Measurements from ENCODE around the gene RPS27. TPM values are rescaled to one million over a fixed set of nuclear protein-coding genes. Genes with fewer than 3 reads are reported as not detected.

The RPS27 gene
- total and polyA plus RNA-seq, 10 of the 15 experiments (the other 5 are each of a cell fraction or from before 2014, with no cell fraction given), result 2,708 to 14,234 (median 8,874) TPM

DNA sequence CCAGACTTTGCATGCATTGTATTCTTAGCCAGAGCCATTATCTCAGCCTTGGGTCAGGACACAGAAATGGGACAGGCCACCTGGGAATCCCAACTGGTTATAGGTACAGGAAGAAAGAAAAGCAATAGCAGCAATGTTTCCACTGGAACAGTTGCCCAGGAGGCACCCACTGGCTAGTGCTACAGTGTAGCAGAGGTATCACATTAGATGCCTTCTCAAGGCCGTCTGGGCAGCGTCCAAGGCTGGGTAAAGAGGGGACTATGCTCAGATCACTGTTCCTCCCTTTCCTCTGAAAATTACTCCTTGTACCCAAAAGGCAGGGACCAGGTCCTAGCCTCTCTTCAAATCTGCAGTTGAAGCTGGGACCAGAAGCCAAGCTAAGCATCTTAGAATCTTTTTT lies 20.2 kb upstream of the RPS27 start:
- ChIA-PET RAD21 (ENCODE audit: unreplicated experiment) (no interaction called here), POLR2A (interaction anchor here (0.6 kb wide), 2 partner anchors 46 to 208 kb away, joined by 3 to 6 read pairs; no protein-coding TSS in a partner anchor), CTCF (interaction anchor here (0.6 kb wide), 1 partner anchor 433 kb away, joined by 5 read pairs; no protein-coding TSS in a partner anchor), SMC1A (ENCODE audit: uncharacterized antibody, unreplicated experiment) (interaction anchor here (0.5 to 1.2 kb wide), 2 partner anchors 17 to 365 kb away, joined by 3 read pairs; no protein-coding TSS in a partner anchor)
- intact Hi-C loops (cut with micrococcal nuclease; ENCODE audit: unreplicated experiment) (no loop called here), in situ Hi-C loops (cut with MboI) (no loop called here)
- ATAC-seq (no peak), DNase-seq (ENCODE audit: low read depth, low spot score) (no peak), FAIRE-seq (no peak)
- TF ChIP-seq NFYB (IDR thresholded peaks at IDR 0.05; ENCODE audit: insufficient read depth, low read depth, low read length) (no peak), MXI1 (IDR thresholded peaks at IDR 0.05; ENCODE audit: low read depth, low read length) (no peak), ESRRA (IDR thresholded peaks at IDR 0.05; ENCODE audit: low read length) (no peak), NFYA (IDR thresholded peaks at IDR 0.05; ENCODE audit: borderline replicate concordance, low read depth, low read length) (no peak)
- TF ChIP-seq, protein P1, sequence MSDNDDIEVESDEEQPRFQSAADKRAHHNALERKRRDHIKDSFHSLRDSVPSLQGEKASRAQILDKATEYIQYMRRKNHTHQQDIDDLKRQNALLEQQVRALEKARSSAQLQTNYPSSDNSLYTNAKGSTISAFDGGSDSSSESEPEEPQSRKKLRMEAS (IDR thresholded peaks at IDR 0.05; ENCODE audit: low read depth, low read length), result no peak
- TF ChIP-seq, protein P2, sequence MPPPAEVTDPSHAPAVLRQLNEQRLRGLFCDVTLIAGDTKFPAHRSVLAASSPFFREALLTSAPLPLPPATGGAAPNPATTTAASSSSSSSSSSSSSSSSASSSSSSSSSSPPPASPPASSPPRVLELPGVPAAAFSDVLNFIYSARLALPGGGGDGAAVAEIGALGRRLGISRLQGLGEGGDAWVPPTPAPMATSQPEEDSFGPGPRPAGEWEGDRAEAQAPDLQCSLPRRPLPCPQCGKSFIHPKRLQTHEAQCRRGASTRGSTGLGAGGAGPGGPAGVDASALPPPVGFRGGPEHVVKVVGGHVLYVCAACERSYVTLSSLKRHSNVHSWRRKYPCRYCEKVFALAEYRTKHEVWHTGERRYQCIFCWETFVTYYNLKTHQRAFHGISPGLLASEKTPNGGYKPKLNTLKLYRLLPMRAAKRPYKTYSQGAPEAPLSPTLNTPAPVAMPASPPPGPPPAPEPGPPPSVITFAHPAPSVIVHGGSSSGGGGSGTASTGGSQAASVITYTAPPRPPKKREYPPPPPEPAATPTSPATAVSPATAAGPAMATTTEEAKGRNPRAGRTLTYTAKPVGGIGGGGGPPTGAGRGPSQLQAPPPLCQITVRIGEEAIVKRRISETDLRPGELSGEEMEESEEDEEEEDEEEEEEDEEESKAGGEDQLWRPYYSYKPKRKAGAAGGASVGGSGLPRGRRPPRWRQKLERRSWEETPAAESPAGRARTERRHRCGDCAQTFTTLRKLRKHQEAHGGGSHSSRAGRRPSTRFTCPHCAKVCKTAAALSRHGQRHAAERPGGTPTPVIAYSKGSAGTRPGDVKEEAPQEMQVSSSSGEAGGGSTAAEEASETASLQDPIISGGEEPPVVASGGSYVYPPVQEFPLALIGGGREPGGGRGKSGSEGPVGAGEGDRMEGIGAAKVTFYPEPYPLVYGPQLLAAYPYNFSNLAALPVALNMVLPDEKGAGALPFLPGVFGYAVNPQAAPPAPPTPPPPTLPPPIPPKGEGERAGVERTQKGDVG (CRISPR knock-in tag; IDR thresholded peaks at IDR 0.05), result no peak
- TF ChIP-seq, protein P3, sequence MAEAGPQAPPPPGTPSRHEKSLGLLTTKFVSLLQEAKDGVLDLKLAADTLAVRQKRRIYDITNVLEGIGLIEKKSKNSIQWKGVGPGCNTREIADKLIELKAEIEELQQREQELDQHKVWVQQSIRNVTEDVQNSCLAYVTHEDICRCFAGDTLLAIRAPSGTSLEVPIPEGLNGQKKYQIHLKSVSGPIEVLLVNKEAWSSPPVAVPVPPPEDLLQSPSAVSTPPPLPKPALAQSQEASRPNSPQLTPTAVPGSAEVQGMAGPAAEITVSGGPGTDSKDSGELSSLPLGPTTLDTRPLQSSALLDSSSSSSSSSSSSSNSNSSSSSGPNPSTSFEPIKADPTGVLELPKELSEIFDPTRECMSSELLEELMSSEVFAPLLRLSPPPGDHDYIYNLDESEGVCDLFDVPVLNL (IDR thresholded peaks at IDR 0.05; ENCODE audit: low read depth, low read length), result no peak
- no peak overlapping the region for H3K9ac ChIP-seq (ENCODE audit: control insufficient read depth, insufficient read depth, low read length)
- peaks cover 18% of the 10 kb centered on the region for H3K79me2 ChIP-seq (ENCODE audit: control insufficient read depth, insufficient read depth, low read length)
- H3K27me3 ChIP-seq (replicated peaks in 1 of 2; ENCODE audit: control insufficient read depth in 2 of 2, insufficient read depth in 2 of 2, low read length in 1 of 2), result no peaks in the 10 kb centered on the region
- no peak overlapping the region for H2AFZ ChIP-seq (ENCODE audit: control insufficient read depth, low read depth, low read length)
- no TSS peak for BruUV-seq (replicated peaks)
- peaks cover 8 to 16% of the 10 kb centered on the region in 2 experiments for H3K36me3 ChIP-seq (ENCODE audit: control insufficient read depth in 2 of 2, insufficient read depth in 2 of 2, low read length in 1 of 2)
- H3K4me2 ChIP-seq (ENCODE audit: control insufficient read depth, insufficient read depth), result no peak overlapping the region
- no peaks in the 10 kb centered on the region for H3K9me3 ChIP-seq (replicated peaks; ENCODE audit: control insufficient read depth, insufficient read depth, low read length)
- 100% methylated on average over 2 of the region's 2 CpGs for WGBS (ENCODE audit: insufficient coverage, insufficient replicate concordance, low lambda C conversion rate, missing lambda C conversion rate)
- H4K20me1 ChIP-seq (ENCODE audit: control insufficient read depth, insufficient read depth), result no peaks in the 10 kb centered on the region
- peaks cover 19% of the 10 kb centered on the region for H3K4me1 ChIP-seq (ENCODE audit: control insufficient read depth, insufficient read depth, low read length)
- no peak overlapping the region for H3K4me3 ChIP-seq
- no peak overlapping the region for H3K27ac ChIP-seq (ENCODE audit: control insufficient read depth, insufficient read depth)
